Dermis blood vessel endothelial cell (primary cell): Measurements from ENCODE around the gene ARID2. TPM values are rescaled to one million over a fixed set of nuclear protein-coding genes. Genes with fewer than 3 reads are reported as not detected.

ENCODE experiments used
- DNase-seq: peaks from one replicate; pipeline ENCODE4 v3.0.0; 2010
- total RNA-seq: library from RNA; depleted of rRNA; stranded (reverse); fragments of >200 nt; gene quantifications from 2 replicates; pipeline ENCODE4 v1.2.3, GENCODE V29; 2014

The ARID2 gene
- total RNA-seq, 1 donor from 2014 or later, result 18.4 TPM

DNA sequence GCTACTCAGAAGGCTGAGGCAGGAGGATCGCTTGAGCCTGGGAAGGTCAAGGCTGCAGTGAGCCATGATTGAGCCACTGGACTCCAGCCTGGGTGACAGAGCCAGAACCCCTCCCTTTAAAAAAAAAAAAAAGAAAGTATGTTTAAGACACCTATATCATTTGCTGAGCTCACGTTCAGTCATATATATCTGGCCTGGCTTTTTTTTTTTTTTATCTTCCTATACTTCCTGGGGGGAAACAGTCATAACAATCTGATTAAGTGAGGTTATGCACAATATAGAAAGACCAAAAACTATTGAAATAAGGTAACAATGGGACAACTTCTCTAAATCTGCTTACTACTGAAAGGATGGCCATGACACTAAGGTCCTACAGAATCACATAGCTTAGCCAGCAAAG lies 9.4 kb upstream of the ARID2 start:
- DNase-seq, result no peak

DNA sequence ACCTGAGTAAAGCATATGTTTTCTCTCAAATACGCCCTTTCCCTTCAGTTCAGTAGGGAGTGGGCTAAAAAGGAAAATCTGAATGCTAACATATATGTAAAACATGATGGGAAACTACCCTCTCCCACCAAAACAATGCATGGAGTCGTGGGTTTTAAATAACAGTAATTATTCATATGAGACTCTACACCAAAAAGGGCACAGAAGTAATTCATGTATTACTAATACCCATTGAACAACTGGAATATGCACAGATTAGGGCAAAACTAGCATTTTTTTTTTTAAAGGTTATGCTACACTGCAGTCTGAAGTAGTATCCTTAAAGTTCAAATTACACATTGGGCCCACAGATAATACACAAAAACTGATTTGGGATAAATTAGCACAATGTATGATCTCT lies 8.1 kb upstream of the ARID2 start:
- no peak for DNase-seq

DNA sequence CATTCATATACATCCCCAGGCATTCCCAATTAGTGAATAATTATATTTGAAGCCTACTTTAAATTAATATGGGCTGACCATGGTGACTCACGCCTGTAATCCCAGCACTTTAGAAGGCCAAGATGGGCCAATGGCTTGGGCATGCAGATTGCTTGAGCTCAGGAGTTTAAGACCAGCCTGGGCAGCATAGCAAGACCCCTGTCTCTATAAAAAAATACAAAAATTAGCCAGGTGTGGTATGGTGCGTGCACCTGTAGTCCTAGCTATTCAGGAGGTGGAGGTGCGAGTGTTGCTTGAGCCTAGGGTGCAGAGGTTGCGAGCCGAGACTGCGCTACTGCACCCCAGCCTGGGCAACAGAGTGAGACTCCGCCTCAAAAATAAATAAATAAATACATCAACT lies 7.6 kb upstream of the ARID2 start:
- no peak for DNase-seq

DNA sequence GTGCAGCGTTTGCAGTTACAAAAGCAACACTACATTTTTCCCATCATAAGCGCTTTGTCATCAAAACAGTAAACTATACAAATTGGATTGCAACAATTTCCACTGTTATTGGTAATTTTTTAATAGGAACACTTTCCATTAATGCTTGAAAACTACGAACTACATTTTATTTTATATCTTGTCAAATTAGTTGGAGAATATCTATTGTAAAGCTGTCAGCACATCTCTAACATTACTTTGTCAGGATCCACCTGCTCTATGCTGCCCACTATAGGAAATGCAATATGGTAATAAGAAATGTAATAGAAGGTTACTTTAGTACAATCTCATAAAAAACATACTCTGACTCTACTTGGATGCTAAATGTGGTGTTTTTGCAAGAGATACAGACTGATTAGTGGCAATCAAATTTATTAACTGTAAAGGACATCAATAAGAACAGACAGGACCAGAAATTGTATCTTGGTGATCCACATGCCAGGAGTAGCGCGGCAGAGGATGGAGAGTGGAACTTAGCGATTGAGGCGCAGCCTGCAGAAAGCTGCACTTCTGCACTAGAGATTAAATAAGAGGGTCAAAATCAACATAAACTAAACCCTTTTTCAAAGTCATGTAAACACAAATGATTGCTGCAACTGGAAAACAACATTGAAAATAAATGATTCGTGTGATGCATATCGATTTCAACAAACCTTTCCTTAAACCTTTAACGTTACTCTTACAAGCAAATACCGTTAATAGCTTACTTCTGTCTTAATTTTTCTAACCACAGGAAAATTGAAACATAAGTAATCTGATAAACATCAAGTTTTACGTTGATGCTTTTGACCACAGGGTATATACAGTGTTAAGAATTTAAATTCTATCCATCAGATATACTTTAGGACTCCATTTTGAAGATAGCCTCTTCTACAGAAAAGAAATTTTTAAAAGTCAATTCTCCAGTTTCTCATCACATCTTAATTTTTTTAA lies 3.6 kb upstream of the ARID2 start:
- DNase-seq, result peak; percentile 67

DNA sequence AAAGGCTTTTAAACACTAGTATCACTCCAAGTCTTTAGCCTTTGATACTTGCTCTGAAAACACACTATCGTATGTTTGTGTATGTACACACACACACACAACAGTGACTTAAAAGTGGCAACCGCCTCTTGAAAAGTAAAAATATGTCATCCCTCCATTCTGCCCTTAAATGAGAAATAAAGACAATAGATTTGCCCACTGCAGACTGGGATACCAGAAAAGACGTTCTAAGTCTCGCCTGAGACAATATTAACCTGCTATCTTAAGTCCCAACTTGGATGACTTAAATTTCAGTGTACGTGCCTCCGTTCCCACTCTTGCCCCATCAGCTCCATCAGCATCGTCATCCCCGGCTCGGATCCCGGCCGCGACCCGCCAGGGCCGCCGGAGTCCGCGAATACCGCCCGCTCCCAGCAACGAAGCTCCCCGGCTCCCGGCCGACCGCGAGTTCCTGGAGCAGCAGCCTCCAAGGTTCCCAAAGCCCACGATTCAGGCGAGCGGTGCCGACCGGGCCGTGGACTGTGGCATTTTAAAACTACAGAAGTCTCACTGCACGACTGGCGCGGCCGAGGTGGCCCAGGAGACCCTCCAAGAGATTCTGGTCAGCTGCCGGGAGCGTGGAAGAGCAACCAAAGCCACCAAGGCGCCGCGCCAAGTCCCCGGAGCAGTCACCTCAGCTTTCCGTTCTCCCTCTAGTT lies 2.8 kb upstream of the ARID2 start:
- peak; percentile 59 for DNase-seq

DNA sequence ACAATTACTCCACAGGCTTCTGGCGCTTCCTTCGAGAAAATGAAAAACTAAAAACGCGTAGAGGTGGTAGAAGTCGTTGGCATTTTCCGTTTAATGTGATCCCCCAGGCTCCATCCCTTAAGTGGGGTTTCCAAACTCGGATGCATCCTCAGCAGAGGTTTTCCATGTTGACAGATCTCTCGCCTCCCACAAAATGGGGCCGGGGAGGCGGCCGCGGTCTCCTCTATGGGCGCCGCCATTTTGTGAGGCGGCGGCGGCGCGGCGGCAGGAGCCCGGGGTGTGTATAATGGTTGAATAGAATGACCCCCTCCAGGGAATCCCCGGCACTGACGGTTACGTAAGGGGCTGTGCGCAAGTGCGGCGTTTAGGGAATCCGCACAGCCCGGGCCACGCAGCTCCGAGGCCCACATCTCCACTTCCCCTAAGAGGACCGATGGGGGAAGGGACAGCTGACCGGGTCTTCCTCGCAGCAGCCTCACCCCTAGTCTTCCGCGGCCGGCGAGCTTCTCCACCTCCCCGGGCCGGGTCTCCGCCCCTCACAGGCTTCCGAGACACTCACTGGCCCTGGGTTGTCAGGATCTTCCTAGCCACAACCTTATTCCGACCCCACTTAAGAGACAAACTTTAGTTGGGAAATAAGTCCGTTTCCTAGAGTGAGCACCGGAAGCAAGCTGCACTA lies 2.1 kb upstream of the ARID2 start:
- DNase-seq, result peak; percentile 98

DNA sequence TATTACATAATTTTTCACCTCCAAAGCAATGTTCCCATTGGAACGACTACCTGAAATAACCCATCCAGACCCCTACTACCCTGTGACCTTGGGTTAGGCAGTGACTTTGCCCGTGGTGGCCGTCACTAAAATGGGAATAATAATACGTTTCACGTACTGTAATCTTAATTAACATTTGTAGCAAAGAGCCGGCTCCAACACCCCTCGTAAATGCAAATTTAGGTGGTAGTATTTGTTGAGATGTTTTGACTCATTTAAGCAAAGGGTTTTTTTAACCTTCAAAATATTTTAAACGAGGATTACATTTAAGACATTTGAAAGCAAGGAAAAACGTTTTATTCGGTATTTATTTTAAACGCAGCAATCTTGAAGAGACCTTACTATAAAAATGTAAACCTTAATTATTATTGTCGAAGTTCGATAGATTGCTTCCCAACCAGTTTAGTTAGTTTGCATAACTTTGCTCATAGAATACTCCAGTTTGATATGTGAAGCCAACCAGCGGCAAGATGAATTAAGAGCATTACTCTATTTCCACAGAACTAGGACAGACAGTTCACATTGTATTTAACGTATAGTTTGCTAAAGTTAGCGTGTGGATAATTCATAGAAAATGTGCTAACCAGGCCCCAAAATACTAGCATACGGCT lies 1.4 kb upstream of the ARID2 start:
- DNase-seq, result no peak

DNA sequence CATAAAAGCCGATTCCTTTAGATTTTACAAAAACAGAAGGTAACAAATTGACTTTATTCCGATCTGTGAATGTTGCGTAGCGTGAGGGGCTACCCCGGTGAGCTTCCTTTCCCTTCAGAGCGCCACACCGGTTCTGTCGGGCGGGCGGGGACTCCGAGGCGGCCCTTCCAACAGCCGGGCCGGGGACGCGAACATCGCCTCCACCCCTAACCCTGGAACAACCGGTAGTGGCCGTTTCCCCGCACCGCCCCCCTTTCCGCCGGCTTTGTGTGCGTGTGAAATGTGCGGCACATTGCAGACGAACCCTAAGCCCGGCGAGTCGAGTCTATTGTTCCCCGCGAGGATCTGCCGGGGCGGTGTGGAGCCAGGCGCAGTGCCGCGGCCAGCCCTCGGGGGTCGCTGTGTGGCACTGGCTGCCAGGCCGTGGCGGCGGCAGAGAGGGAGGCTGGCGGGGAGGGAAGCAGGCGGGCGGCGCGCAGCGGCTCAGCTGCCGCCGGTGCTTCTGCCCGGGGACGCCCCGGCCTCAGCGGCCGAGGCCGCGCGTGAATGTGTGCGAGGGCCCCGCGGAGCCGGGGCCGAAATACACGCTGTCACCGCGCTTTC lies 775 bp upstream of the ARID2 start:
- peak; percentile 99 for DNase-seq

DNA sequence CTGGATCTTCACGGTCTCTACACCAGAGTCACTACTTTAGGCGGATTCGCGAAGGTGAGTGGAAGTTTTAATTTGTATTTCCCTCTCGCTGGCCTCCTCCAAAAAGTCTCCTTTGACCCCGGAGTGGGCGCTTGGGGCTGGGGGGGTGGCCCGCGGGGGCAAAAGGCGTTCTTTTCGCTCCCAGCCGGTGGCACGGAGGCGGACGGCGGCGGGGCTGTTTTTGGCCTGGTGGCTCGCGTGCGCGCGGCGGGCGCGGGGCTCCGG lies 510 bp downstream of the ARID2 start:
- no peak for DNase-seq

DNA sequence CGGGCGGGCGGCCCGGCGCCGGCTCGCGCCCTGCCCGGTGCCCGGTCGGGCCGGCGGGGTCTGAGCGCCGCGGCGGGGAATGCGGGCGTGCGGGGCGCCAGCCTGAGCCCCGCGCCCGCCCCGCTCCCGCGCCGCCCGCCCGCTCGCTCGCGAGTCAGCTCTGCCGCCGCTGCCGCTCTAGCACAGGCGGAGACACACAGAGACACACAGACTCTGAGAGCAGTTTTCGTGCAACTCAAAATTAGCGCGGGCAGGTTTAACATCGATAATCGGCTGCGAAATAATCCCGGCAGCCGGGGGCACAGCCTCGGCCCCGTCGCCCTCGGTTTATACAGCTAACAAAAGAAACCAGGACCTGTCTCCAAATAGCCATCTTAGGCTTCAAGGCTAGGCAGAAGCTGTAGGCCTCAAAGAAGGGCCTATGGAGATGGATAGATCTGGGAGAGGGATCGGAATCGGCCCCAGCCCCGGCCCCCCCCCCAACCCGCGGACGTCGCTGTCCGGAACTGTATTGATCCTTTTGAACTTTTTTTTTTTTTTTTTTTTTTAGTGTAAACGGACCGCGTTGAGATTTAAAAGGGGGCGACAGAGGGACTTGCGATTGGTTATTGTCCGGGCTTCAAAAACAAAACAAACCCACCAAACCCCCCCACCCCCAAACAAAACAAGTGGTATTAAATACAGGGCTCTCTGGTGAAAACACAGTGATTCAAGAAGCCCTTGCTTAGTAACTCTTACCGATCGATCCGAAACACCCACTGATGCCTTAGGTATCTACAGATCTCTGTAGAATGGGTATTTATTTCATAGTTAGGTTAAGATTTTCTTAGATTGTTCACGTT lies 1.1 kb downstream of the ARID2 start:
- DNase-seq, result peak; percentile 65

DNA sequence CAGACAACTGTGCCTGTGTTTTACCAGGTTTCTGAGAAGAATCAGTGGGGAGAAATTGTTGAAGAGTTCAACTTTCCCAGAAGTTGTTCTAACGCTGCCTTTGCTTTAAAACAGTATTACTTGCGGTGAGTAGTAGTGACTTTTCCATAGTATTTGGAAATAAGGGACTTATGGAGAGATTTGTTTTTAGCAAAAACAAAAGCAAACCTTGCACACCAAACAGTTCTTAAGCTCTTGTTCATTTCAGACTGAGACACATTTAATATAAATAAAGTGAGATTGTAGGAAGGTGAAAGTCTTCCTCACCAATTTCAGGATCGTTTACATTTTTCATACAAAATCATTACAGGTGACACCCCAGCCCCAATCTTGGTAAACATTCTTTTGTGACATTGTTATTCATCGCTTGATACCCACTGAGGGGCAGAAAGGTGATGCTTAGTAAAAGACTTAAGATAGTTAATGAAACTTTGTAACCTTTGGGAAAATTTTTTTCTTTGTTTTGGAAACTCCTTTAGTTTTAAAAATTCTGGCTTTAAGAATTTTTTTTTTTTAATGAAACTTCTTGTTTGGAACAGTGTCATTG lies 1.8 kb downstream of the ARID2 start:
- DNase-seq, result no peak

DNA sequence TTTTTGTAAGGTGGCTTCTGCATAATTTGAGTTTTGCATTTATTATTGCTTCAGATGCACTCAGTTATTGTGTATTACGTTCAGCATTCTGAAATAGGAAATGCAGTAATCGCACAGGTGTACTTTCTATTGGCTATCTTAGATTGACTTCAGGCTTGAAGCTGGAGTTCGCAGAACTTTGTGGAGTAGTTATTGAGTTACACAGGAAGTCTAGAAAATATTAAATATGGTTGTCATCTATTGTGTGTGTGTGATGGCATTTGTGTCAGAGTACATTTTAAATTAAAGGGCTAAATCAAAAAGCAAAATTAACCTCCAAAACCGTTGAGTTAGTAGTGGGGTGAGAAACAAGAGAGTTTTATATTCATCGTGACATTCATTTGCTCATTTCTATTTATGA lies 2.7 kb downstream of the ARID2 start:
- DNase-seq, result peak; percentile 70

DNA sequence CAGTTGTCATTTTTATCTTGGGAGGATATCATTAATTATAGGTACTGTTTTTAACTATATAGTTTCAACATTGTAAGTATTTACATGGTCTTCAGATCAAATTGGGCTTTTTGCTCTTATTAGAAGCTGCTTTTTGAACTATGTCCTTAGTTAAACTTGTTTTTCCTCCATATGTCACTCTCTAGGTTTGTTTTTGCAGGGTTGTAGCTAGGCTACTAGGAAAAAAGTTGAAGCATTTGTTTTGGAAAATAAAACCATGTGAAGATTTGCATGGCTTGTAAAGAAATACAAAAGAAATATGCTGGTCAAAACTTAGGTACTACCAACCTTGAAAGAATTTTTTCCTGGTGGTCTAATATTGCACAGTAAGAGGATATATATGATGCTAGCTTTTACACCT lies 3.4 kb downstream of the ARID2 start:
- peak; percentile 13 for DNase-seq

DNA sequence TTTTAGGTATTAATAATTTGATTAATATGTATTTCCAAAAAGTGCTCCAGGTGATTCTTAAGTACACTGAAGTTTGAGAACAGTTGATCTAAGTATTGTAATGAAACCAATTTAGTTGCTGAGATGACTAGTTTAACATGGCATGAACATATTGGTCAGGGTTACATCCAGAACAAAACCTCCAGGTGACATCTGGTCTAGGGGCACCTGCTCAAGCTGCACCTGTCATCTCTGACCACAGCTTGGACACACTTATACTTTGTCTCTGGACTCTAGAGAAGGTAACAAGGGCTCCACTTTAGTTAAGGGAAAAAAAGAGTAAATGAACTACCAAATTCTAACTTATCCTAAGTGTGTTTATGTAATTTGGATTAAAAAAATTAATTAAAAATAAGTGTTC lies 8.1 kb downstream of the ARID2 start:
- DNase-seq, result no peak

DNA sequence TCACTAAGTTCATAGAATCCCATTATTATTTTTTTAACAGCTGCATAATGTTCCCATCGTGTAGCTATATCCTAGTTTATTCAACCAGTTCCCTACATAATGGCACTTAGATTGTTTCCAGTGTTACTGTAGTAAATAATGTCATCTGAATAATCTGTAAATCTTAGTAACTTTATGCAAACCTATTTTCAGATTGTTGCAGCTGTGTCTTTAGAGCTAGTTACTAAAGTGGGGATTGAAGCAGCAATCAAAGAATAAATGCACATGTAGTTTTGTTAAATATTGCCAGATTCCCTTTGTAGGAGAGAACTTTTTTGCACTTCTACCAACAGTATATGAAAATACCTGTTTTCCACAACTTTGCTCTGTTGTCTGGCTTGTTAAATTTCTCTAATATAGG lies 13.1 kb downstream of the ARID2 start:
- no peak for DNase-seq

DNA sequence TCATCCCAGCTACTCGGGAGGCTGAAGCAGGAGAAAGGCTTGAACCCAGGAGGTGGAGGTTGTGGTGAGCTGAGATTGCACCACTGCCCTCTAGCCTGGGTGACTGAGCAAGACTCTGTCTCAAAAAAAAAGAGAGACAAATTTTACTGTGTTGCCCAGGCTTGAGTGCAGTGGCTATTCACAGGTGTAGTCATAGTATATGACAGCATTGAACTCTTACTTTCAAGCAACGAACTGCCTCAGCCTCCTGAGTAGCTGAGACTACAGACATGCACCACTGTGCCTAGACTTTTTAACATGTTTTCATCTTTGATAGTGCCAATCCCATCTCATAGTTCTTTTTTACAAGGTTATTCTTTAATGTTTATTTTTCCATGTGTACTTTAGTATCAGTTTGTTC lies 13.7 kb downstream of the ARID2 start:
- no peak for DNase-seq

DNA sequence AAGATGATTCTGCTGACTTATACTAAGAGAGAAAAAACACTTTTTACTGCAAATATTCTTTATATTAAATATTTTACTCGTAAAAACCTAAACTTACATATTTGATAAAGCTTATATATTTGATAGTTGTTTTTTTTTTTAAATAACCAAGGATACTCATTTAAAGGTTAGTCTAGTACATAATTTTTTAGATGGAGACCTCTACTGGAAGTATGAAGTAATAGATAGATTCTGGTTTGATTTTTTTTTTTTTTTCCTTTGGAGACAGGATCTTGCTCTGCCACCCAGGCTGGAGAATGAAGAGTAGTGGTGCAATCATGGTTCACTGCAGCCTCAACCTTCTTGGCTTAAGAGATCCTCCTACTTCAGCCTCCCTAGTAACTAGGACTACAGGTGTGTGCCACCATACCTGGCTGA lies 16.4 kb downstream of the ARID2 start:
- DNase-seq, result peak; percentile 24

DNA sequence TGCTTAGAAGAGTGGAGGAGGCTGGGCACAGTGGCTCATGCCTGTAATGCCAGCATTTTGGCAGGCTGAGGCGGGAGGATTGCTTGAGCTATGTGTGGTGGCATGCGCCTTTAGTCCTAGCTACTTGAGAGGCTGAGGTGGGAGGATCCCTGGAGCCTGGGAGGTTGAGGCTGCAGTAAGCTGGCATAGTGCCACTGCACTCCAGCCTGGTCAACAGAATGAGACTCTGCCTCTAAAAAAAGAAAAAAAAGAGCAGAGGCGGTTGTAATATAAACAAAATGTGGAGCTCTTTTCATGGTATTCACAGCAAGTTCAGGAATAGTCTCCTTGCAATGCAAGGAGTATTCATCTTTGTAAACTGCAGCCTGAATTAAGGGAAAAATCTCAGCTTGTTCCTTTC lies 27.2 kb downstream of the ARID2 start:
- no peak for DNase-seq

DNA sequence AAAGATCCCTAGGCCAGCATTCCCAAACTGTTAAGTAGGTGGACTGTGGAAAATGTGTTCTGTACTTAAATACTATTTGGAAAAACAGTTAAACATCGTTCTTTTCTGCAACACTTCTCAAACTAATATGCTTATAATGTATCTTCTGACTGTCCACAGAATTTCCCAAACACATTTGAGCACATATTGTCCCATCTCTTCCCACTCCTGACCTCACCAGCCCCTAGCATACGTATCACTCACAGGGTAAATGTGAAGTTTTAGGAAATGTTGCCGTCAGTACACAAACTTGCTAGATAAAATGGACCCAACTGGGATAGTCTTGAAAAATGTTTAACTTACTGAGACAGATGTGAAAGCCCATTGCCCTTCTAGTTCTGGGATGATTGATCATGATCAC lies 27.7 kb downstream of the ARID2 start:
- no peak for DNase-seq

DNA sequence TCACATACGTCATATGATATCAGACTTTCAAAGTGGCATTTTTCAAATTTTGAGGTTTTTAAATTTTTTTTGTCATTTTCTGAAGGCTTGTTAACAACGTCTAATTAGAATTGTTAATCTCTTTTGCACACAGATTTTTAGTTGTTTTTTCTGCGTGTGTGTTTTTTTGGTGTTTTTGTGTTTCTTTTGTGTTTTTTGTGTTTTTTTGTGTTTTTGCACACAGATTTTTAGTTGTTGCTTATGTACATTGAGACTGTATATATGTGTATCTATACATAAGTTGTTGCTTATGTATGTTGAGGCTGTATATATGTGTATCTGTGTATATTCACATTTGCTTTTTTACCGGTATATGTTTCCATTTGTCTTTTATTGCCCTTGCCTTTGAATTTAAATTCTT lies 30.8 kb downstream of the ARID2 start:
- DNase-seq, result no peak
